ENCODE results near the gene PRICKLE2.

- TF ChIP-seq CTCF (IDR thresholded peaks at IDR 0.05) (no peak), ZBTB21 (CRISPR knock-in tag; IDR thresholded peaks at IDR 0.05; ENCODE audit: borderline replicate concordance) (no peak), SMAD3 (CRISPR knock-in tag; IDR thresholded peaks at IDR 0.05; ENCODE audit: borderline replicate concordance) (no peak), TCF7 (CRISPR knock-in tag; IDR thresholded peaks at IDR 0.05; ENCODE audit: low read depth) (no peak), TEAD4 (CRISPR knock-in tag; IDR thresholded peaks at IDR 0.05) (no peak), STAT6 (CRISPR knock-in tag; conservative IDR thresholded peaks at IDR 0.05; ENCODE audit: low read depth) (no peak)
- TF ChIP-seq, protein P1, sequence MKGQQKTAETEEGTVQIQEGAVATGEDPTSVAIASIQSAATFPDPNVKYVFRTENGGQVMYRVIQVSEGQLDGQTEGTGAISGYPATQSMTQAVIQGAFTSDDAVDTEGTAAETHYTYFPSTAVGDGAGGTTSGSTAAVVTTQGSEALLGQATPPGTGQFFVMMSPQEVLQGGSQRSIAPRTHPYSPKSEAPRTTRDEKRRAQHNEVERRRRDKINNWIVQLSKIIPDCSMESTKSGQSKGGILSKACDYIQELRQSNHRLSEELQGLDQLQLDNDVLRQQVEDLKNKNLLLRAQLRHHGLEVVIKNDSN (CRISPR knock-in tag; IDR thresholded peaks at IDR 0.05), result no peak
Observed at GRCh38 chr3:64144241-64144900, 80.9 kb downstream of the PRICKLE2 start.
